ENCODE data around the gene RAPGEF1.

- no peak for TF ChIP-seq POLR2AphosphoS5 (IDR thresholded peaks at IDR 0.05)
- TF ChIP-seq, protein P1, sequence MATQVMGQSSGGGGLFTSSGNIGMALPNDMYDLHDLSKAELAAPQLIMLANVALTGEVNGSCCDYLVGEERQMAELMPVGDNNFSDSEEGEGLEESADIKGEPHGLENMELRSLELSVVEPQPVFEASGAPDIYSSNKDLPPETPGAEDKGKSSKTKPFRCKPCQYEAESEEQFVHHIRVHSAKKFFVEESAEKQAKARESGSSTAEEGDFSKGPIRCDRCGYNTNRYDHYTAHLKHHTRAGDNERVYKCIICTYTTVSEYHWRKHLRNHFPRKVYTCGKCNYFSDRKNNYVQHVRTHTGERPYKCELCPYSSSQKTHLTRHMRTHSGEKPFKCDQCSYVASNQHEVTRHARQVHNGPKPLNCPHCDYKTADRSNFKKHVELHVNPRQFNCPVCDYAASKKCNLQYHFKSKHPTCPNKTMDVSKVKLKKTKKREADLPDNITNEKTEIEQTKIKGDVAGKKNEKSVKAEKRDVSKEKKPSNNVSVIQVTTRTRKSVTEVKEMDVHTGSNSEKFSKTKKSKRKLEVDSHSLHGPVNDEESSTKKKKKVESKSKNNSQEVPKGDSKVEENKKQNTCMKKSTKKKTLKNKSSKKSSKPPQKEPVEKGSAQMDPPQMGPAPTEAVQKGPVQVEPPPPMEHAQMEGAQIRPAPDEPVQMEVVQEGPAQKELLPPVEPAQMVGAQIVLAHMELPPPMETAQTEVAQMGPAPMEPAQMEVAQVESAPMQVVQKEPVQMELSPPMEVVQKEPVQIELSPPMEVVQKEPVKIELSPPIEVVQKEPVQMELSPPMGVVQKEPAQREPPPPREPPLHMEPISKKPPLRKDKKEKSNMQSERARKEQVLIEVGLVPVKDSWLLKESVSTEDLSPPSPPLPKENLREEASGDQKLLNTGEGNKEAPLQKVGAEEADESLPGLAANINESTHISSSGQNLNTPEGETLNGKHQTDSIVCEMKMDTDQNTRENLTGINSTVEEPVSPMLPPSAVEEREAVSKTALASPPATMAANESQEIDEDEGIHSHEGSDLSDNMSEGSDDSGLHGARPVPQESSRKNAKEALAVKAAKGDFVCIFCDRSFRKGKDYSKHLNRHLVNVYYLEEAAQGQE (IDR thresholded peaks at IDR 0.05; ENCODE audit: borderline replicate concordance): no peak
- TF ChIP-seq TAF1 (IDR thresholded peaks at IDR 0.05; ENCODE audit: low read depth): no peak
- no peak for TF ChIP-seq EP300 (conservative IDR thresholded peaks at IDR 0.05; ENCODE audit: poor library complexity, severe bottlenecking)
- no peak for TF ChIP-seq RAD21 (conservative IDR thresholded peaks at IDR 0.05)
Observed at GRCh38 chr9:131663288-131663687, 76.6 kb downstream of the RAPGEF1 start.
